BJ (cell line): ENCODE measurements around the gene PARK7. TPM values are rescaled to one million over a fixed set of nuclear protein-coding genes. Genes with fewer than 3 reads are reported as not detected.
A peak's percentile ranks its signal among the peaks of the same experiment; 100 is the strongest.

Experiments
- CTCF ChIA-PET: fragments of 350-600 bp; formaldehyde crosslinking; extraction: SDS; loops from one replicate; lab custom pipeline; 2021; ENCODE audit warnings: antibody characterized with exemption, inconsistent platforms; lab: Yijun Ruan, JAX
- POLR2A ChIA-PET: fragments of 300-600 bp; sonication (Branson Sonifier 250); formaldehyde crosslinking; extraction: SDS; loops from one replicate; lab custom pipeline; 2021; ENCODE audit warnings: antibody characterized with exemption; lab: Charles Lee
- DNase-seq: peaks from one replicate; pipeline ENCODE4 v3.0.0-alpha.2; 2011; ENCODE audit warnings: low read depth
- H3K27me3 ChIP-seq: 2 replicates; pipeline ENCODE4 v1.6.0; 2011; ENCODE audit warnings: low read length; ENCODE audit not compliant: control insufficient read depth, insufficient read depth
- H3K36me3 ChIP-seq: 2 replicates; pipeline ENCODE4 v1.5.1; 2011; ENCODE audit warnings: low read length; ENCODE audit not compliant: control insufficient read depth, insufficient read depth
- H3K4me3 ChIP-seq: 2 replicates; pipeline ENCODE4 v1.5.1; 2011; ENCODE audit warnings: low read depth, mild to moderate bottlenecking, control low read depth, low read length
- CTCF ChIP-seq: IDR thresholded peaks from 2 replicates; pipeline ENCODE4 v1.5.1; 2011; ENCODE audit warnings: low read depth, mild to moderate bottlenecking, control low read depth, inconsistent platforms, low read length, moderate library complexity; ENCODE audit not compliant: insufficient read depth
- polyA plus RNA-seq: library from polyadenylated mRNA; depleted of rRNA; stranded (reverse); fragments of >200 nt; gene quantifications from 2 replicates; pipeline ENCODE4 v1.2.3, GENCODE V29; 2011

PARK7 gene
- polyA plus RNA-seq, 1 experiment = 242 TPM

- no peaks in the 10 kb centered on the region for H3K36me3 ChIP-seq
- ChIA-PET CTCF (interaction anchor here (1.0 to 2.0 kb wide), 2 partner anchors 9 to 11 kb away, joined by 4 read pairs; no protein-coding TSS in a partner anchor), POLR2A (no interaction called here)
- no peak overlapping the region for H3K4me3 ChIP-seq
- H3K27me3 ChIP-seq = no peaks in the 10 kb centered on the region
- DNase-seq = no peak
- no peak for TF ChIP-seq CTCF
Observed at GRCh38 chr1:7991504-7992440, 30.3 kb downstream of the PARK7 start.

GRCh38 chr1:7992885-7993284, 31.4 kb downstream of the PARK7 start:
- no peak for TF ChIP-seq CTCF
- Histone ChIP-seq H3K27me3 (no peaks in the 10 kb centered on the region), H3K4me3 (no peak overlapping the region), H3K36me3 (no peaks in the 10 kb centered on the region)
- DNase-seq = no peak
- ChIA-PET POLR2A (no interaction called here), CTCF (interaction anchor here (0.8 kb wide), 1 partner anchor 85 kb away, joined by 4 read pairs; no protein-coding TSS in a partner anchor)

- Histone ChIP-seq H3K36me3 (no peaks in the 10 kb centered on the region), H3K27me3 (no peaks in the 10 kb centered on the region), H3K4me3 (no peak overlapping the region)
- POLR2A ChIA-PET = no interaction called here
- CTCF ChIA-PET = interaction anchor here (0.6 kb wide), 1 partner anchor 1551 kb away, joined by 3 read pairs; no protein-coding TSS in a partner anchor
- no peak for TF ChIP-seq CTCF
- peak; percentile 46 for DNase-seq
Observed at GRCh38 chr1:7993593-7994479, 32.3 kb downstream of the PARK7 start.

GRCh38 chr1:7994827-7995226, 33.3 kb downstream of the PARK7 start:
- H3K4me3 ChIP-seq = no peak overlapping the region
- POLR2A ChIA-PET = no interaction called here
- no peak for DNase-seq
- H3K36me3 ChIP-seq = no peaks in the 10 kb centered on the region
- H3K27me3 ChIP-seq = no peaks in the 10 kb centered on the region
- CTCF ChIA-PET = no interaction called here
- TF ChIP-seq CTCF = no peak

- ChIA-PET POLR2A (no interaction called here), CTCF (no interaction called here)
- H3K4me3 ChIP-seq = no peak overlapping the region
- H3K27me3 ChIP-seq = no peaks in the 10 kb centered on the region
- no peak for TF ChIP-seq CTCF
- DNase-seq = no peak
- no peaks in the 10 kb centered on the region for H3K36me3 ChIP-seq
Observed at GRCh38 chr1:7995437-7995836, 33.9 kb downstream of the PARK7 start.
